Tibial nerve (tissue), 4 donors: ENCODE measurements around the gene TUSC2. TPM values are rescaled to one million over a fixed set of nuclear protein-coding genes. Genes with fewer than 3 reads are reported as not detected.

ENCODE experiments used
- DNase-seq, 2 donors: peaks; one replicate each; pipeline ENCODE4 v3.0.0-alpha.2; 2019; ENCODE audit warnings: low spot score in 2 of 2
- H3K27ac ChIP-seq, 4 donors: fragments of 200-600 bp; sonication (generic) in 3 of 4; one replicate each; pipeline ENCODE4 v1.5.1; 2017 to 2019; ENCODE audit warnings: mild to moderate bottlenecking in 1 of 4
- H3K27me3 ChIP-seq, 2 donors: fragments of 200-600 bp; sonication (generic) in 1 of 2; one replicate each; pipeline versions ENCODE4 v1.5.1 to v1.6.0; 2017 to 2019
- H3K36me3 ChIP-seq, 3 donors: fragments of 200-600 bp; sonication (generic); one replicate each; pipeline ENCODE4 v1.5.1; 2018 to 2019
- H3K4me1 ChIP-seq, 4 donors: fragments of 200-600 bp; sonication (generic) in 3 of 4; one replicate each; pipeline ENCODE4 v1.5.1; 2017 to 2019
- H3K4me3 ChIP-seq, 4 donors: fragments of 200-600 bp; sonication (generic) in 3 of 4; one replicate each; pipeline ENCODE4 v1.5.1; 2017 to 2019; ENCODE audit warnings: mild to moderate bottlenecking in 1 of 4, moderate library complexity in 1 of 4
- H3K9me3 ChIP-seq, 4 donors: fragments of 200-600 bp; sonication (generic) in 3 of 4; one replicate each; pipeline ENCODE4 v1.5.1; 2017 to 2019
- EP300 ChIP-seq, 2 donors: sonication (generic); formaldehyde crosslinking; IDR thresholded peaks; one replicate each; pipeline ENCODE4 v1.6.1; 2017; ENCODE audit warnings: antibody characterized with exemption in 2 of 2, mild to moderate bottlenecking in 1 of 2
- POLR2A ChIP-seq, 2 donors: fragments of 450-650 bp; IDR thresholded peaks; one replicate each; pipeline ENCODE4 v1.6.1; 2017; ENCODE audit warnings: antibody characterized with exemption in 2 of 2, mild to moderate bottlenecking in 2 of 2, moderate library complexity in 2 of 2
- WGBS, 2 donors: methylation state at CpG; one replicate each; pipeline ENCODE4 v1.1.5; 2018; 5-methylcytosine and 5-hydroxymethylcytosine counted together
- total RNA-seq, 4 donors: library from RNA; depleted of rRNA; stranded (reverse); fragments of >200 nt; gene quantifications; one replicate each; pipeline ENCODE4 v1.1.0, GENCODE V29; 2016
- TF ChIP-seq, protein P1 (sequence below), 5 experiments: fragments of 200-600 bp in 3 of 5; fragments of 450-650 bp in 2 of 5; sonication (generic) in 3 of 5; IDR thresholded peaks; one replicate each; pipeline ENCODE4 v1.5.1; 2016 to 2019; ENCODE audit warnings: antibody characterized with exemption in 5 of 5, mild to moderate bottlenecking in 3 of 5, moderate library complexity in 2 of 5

TUSC2 gene
- total RNA-seq, 4 donors from 2014 or later = 19.0 to 31.9 (median 20.8) TPM

DNA sequence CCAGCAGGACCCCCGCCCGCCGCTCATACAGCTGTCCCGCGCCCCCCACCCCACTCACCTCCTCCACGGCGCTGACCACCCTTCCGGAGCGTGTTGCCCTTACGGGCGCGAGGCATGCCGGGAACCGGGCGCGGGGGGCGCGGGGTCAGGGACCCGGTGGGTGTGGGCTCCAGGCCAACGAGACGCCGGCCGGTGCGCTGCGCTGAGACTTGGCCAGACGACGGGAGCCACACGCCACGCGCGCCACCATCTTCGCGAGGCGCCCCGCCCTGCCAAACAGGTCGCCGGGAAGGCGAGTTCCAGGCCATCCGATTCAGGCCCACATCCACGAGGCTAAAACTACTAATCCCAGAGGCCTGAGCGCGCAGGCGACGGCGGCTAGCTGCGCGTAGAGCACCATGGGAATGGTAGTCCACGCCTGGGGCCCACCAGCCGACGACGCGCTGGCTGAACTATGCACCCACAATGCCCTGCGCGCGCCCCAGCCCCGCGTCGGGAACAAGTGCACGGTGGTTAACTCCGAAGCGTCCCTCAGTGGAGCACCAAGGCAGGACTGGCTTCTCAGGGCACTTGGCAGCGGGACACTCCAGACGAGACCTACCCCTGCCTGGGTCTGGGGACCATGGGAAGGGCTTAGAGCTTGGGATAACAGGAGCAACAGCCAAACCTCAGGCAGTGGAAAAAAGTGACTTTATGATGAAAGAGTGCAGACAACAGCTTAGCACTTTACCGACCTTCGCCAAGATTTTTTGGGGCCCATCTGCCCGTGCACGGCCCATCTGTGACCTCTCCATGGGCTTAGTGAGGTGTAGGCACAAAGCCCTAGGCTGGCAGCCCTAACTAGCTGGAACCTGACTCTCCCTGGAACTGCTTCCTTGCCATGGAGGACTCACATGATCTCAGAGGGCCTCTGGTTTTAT is 35.6 kb downstream of the TUSC2 start, which contains the start of gene IFRD2:
IFRD2 (minus strand) TSS at position 271 of the 920 bp plus-strand sequence; CDS start at position 116, 155 bp downstream.
- peak; percentile 70 to 75 for TF ChIP-seq POLR2A (IDR thresholded peaks at IDR 0.05)
- TF ChIP-seq, protein P1, sequence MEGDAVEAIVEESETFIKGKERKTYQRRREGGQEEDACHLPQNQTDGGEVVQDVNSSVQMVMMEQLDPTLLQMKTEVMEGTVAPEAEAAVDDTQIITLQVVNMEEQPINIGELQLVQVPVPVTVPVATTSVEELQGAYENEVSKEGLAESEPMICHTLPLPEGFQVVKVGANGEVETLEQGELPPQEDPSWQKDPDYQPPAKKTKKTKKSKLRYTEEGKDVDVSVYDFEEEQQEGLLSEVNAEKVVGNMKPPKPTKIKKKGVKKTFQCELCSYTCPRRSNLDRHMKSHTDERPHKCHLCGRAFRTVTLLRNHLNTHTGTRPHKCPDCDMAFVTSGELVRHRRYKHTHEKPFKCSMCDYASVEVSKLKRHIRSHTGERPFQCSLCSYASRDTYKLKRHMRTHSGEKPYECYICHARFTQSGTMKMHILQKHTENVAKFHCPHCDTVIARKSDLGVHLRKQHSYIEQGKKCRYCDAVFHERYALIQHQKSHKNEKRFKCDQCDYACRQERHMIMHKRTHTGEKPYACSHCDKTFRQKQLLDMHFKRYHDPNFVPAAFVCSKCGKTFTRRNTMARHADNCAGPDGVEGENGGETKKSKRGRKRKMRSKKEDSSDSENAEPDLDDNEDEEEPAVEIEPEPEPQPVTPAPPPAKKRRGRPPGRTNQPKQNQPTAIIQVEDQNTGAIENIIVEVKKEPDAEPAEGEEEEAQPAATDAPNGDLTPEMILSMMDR (IDR thresholded peaks at IDR 0.05) = peak in 1 of 5 experiments; percentile 43
- peak; percentile 92 to 98 for TF ChIP-seq EP300 (IDR thresholded peaks at IDR 0.05)
- DNase-seq = peak; percentile 91 to 94
- H3K27ac ChIP-seq = peak within 1 kb of the TSS; percentile 58 to 93 (median 84)
- peaks cover 0 to 44% (median 15%) of the 10 kb centered on the region in 3 donors for H3K36me3 ChIP-seq
- H3K4me3 ChIP-seq = peak within 1 kb of the TSS; percentile 67 to 94 (median 85)
- no peaks in the 10 kb centered on the region for H3K9me3 ChIP-seq
- H3K27me3 ChIP-seq = no peaks in the 10 kb centered on the region
- 0% methylated on average over 35 to 48 of the region's 67 CpGs for WGBS, 2 donors
- H3K4me1 ChIP-seq = peaks cover 0 to 29% (median 14%) of the 10 kb centered on the region in 4 donors

DNA sequence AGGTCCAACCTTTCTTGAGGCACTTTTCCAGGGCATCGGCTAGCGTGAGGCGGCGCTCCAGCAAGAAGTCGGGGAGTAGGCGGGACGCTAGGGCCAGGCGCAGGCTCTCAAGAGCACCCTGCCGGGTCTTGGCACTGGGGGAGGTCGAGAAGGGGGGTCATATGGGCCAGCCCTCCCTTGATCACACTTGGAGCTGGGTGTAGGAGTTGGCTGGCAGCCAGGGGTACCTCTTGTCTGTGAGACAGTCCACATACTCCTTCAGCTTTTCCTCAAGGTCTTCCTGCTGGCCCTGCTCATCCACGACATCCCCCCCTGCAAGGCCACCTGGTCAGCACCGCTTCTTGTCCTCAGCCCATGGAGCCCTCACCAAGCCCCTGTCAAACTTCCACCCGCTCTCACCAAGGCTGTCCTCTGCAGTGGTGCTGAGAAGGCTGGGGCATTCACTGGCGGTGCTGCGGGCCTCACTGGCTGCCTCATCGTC is 37.8 kb downstream of the TUSC2 start:
- Histone ChIP-seq H3K36me3 (peaks cover 0 to 46% (median 15%) of the 10 kb centered on the region in 3 donors), H3K4me1 (peaks cover 0 to 29% (median 14%) of the 10 kb centered on the region in 4 donors), H3K27ac (no peak overlapping the region), H3K9me3 (no peaks in the 10 kb centered on the region), H3K4me3 (no peak overlapping the region), H3K27me3 (no peaks in the 10 kb centered on the region)
- no peak for DNase-seq
- WGBS, 2 donors = 87 to 90% methylated on average over 14 to 16 of the region's 16 CpGs
- no peak for TF ChIP-seq POLR2A (IDR thresholded peaks at IDR 0.05)
- TF ChIP-seq, protein P1 (IDR thresholded peaks at IDR 0.05) = no peak
- no peak for TF ChIP-seq EP300 (IDR thresholded peaks at IDR 0.05)

DNA sequence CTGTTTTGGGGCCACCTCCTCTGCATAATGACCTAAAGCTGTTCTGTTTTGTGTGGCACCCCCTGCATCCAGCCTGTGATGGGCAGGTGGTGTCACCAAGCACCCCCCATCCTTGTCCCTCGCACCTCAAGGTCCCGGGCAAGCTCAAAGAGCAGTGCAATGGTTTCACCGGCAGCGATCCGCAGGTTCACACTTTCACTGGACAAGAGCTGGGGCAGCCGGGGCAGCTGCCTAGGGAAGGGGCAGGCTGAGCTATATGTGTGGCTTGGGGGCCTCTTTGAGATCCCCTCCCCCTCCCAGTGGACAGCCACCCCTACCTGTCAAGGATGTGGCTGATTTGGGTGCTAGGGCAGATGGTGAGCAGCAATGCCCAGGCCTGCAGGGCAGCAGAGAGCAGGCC is 38.9 kb downstream of the TUSC2 start:
- 94 to 96% methylated on average over 6 of the region's 6 CpGs for WGBS, 2 donors
- no peak for TF ChIP-seq EP300 (IDR thresholded peaks at IDR 0.05)
- TF ChIP-seq, protein P1 (IDR thresholded peaks at IDR 0.05) = no peak
- peaks cover 0 to 46% (median 15%) of the 10 kb centered on the region in 3 donors for H3K36me3 ChIP-seq
- no peaks in the 10 kb centered on the region for H3K27me3 ChIP-seq
- no peak overlapping the region for H3K27ac ChIP-seq
- H3K4me3 ChIP-seq = no peak overlapping the region
- H3K4me1 ChIP-seq = peaks cover 0 to 29% (median 14%) of the 10 kb centered on the region in 4 donors
- no peaks in the 10 kb centered on the region for H3K9me3 ChIP-seq
- no peak for DNase-seq

DNA sequence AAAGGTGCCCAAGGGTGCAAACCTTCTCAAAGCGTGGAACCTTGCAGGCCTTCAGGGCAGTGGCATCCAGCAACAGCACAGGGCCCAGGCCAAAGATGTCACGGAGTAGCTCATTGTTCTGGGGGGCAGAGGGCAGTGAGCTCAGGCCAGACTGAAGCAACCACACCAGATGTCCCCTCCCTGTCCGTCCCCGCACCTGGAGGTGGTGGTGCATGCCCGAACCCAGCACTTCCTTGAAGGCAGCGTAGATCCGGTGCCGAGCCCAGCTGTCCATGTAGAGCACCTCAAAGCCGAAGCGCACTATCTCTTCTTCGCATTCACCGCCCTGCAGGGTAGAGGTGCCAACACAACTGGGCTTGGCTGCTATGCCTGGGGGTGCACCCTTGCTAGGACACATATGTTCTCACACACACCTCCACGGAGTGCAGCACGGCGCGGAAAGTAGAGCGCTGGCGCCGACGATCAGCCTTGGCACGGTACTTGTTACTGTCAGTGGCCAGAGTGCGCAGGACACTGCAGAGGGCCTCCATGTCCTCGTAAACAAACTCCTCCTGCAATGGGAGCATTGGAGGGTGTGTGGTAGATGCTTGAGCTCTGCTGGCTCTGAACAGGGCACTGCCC is 39.5 kb downstream of the TUSC2 start:
- Histone ChIP-seq H3K4me1 (peaks cover 0 to 29% (median 14%) of the 10 kb centered on the region in 4 donors), H3K27me3 (no peaks in the 10 kb centered on the region), H3K36me3 (peaks cover 0 to 46% (median 15%) of the 10 kb centered on the region in 3 donors), H3K27ac (no peak overlapping the region), H3K9me3 (no peaks in the 10 kb centered on the region), H3K4me3 (no peak overlapping the region)
- no peak for TF ChIP-seq EP300 (IDR thresholded peaks at IDR 0.05)
- 92 to 94% methylated on average over 23 of the region's 23 CpGs for WGBS, 2 donors
- no peak for DNase-seq

DNA sequence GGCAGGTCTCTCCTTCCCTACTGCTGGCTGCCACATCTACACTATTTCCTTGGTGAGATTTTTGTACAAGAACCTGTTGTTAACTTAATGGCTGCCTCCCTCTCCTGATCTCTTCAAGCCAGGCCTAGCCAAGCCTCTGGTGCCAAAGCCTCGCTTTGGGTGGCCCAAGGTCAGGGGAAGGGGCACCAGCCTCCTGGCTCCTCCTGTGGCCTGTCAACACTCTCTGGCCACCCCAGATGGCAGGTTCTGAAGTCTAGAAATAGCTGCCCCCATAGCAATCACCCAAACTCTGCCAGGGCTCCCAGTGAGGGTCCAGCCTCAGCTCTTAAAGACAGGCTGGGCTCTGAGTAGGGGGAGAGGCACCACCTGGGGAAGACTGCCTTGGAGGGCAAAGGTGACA is 40.8 kb downstream of the TUSC2 start:
- H3K9me3 ChIP-seq = no peaks in the 10 kb centered on the region
- H3K4me3 ChIP-seq = no peak overlapping the region
- DNase-seq = no peak
- H3K4me1 ChIP-seq = peaks cover 0 to 19% (median 7%) of the 10 kb centered on the region in 4 donors
- H3K36me3 ChIP-seq = peaks cover 0 to 46% (median 15%) of the 10 kb centered on the region in 3 donors
- no peak overlapping the region for H3K27ac ChIP-seq
- TF ChIP-seq EP300 (IDR thresholded peaks at IDR 0.05) (no peak), POLR2A (IDR thresholded peaks at IDR 0.05) (no peak)
- TF ChIP-seq, protein P1 (IDR thresholded peaks at IDR 0.05) = no peak
- 79 to 80% methylated on average over 1 of the region's 1 CpG for WGBS, 2 donors
- H3K27me3 ChIP-seq = no peaks in the 10 kb centered on the region
